A673 (cell line): ENCODE results near the gene ADAM19.

Experiments
- EZH2 ChIP-seq: fragments of 200-600 bp; sonication (generic); IDR thresholded peaks from 2 replicates; pipeline ENCODE4 v1.6.1; 2017; ENCODE audit warnings: borderline replicate concordance, low read depth, mild to moderate bottlenecking, mixed read lengths, antibody characterized with exemption, low read length; ENCODE audit not compliant: poor library complexity, severe bottlenecking
- TF ChIP-seq, protein P1 (sequence below): fragments of 300-800, 200-600 bp; sonication (generic); conservative IDR thresholded peaks from 2 replicates; pipeline ENCODE4 v1.5.1; 2017; ENCODE audit warnings: low read depth, mild to moderate bottlenecking, antibody characterized with exemption, low read length, moderate library complexity, mixed read lengths

DNA sequence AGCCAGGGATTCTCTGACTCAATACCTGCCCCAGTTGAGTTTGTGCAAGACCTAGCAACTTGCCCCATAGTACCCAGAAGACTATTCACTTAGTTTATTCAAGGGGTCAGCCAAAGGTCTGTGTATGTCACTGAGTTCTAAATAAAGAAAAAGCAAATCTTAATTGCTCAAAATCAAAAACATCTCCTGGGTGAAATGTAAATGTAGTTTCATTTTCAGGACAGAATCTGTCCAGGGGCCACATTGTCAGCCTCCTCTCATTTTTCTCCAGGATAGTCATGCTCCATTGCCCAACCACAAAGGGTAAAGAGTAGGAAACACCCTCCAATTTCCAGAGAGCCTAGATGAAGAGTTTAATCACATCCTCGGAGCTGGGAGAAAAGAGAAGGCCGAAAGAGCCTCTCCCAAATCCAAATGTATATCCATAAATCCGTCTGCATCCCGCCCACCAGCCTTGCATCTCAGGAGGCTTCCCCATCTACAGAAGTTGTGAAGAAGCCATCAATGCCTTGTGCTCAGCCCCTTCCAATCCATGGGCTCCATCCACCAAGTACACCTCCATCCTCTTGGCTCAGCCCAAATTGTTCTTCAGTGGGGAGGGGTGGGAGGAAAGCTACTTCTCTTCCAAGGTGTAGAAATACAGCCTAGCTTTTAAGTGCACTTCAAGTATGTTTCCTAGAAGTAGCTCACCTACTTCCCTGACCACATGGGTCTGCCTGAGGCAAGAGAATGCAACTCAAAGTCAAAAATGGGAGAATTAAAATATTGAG lies 26.9 kb downstream of the ADAM19 start:
- TF ChIP-seq, protein P1, sequence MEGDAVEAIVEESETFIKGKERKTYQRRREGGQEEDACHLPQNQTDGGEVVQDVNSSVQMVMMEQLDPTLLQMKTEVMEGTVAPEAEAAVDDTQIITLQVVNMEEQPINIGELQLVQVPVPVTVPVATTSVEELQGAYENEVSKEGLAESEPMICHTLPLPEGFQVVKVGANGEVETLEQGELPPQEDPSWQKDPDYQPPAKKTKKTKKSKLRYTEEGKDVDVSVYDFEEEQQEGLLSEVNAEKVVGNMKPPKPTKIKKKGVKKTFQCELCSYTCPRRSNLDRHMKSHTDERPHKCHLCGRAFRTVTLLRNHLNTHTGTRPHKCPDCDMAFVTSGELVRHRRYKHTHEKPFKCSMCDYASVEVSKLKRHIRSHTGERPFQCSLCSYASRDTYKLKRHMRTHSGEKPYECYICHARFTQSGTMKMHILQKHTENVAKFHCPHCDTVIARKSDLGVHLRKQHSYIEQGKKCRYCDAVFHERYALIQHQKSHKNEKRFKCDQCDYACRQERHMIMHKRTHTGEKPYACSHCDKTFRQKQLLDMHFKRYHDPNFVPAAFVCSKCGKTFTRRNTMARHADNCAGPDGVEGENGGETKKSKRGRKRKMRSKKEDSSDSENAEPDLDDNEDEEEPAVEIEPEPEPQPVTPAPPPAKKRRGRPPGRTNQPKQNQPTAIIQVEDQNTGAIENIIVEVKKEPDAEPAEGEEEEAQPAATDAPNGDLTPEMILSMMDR: no peak
- TF ChIP-seq EZH2: no peak
